ENCODE data around the gene SH3RF2.
"Not testable (repeated sequence)": the region's sequence is repeated elsewhere in the genome, so short reads cannot be mapped to it uniquely, and the experiment has no call there.

SH3RF2 gene

GRCh38 chr5:145989428-145989827, 53.0 kb downstream of the SH3RF2 start:
- no peak for TF ChIP-seq CTCF (conservative IDR thresholded peaks at IDR 0.05; ENCODE audit: low read depth)
- ChIA-PET POLR2A (ENCODE audit: low non-redundant PET) (no interaction called here), CTCF (no interaction called here)
- no peak overlapping the region for H3K27ac ChIP-seq
- no peak for DNase-seq (ENCODE audit: low spot score)

- no peak for TF ChIP-seq CTCF (conservative IDR thresholded peaks at IDR 0.05; ENCODE audit: low read depth)
- H3K27ac ChIP-seq: no peak overlapping the region
- CTCF ChIA-PET: no interaction called here
- DNase-seq (ENCODE audit: low spot score): no peak
- POLR2A ChIA-PET (ENCODE audit: low non-redundant PET): no interaction called here
These were observed 53.8 kb downstream of the SH3RF2 start for GRCh38 chr5:145990170-145990569.

- POLR2A ChIA-PET (ENCODE audit: low non-redundant PET): no interaction called here
- DNase-seq (ENCODE audit: low spot score): no peak
- no peak overlapping the region for H3K27ac ChIP-seq
- TF ChIP-seq CTCF (conservative IDR thresholded peaks at IDR 0.05; ENCODE audit: low read depth): no peak
- CTCF ChIA-PET: interaction anchor here (0.6 to 0.7 kb wide), 2 partner anchors 47 to 178 kb away, joined by 3 to 5 read pairs; no protein-coding TSS in a partner anchor
These were observed 54.7 kb downstream of the SH3RF2 start for GRCh38 chr5:145991044-145991575.

GRCh38 chr5:145993538-145993937, 57.2 kb downstream of the SH3RF2 start:
- not testable (repeated sequence) for H3K27ac ChIP-seq; DNase-seq (ENCODE audit: low spot score)
- CTCF ChIA-PET: interaction anchor here (0.5 kb wide), 1 partner anchor 13 kb away, joined by 3 read pairs; no protein-coding TSS in a partner anchor
- POLR2A ChIA-PET (ENCODE audit: low non-redundant PET): interaction anchor here (0.6 kb wide), 1 partner anchor 58 kb away, joined by 3 read pairs; no protein-coding TSS in a partner anchor

- POLR2A ChIA-PET (ENCODE audit: low non-redundant PET): no interaction called here
- TF ChIP-seq CTCF (conservative IDR thresholded peaks at IDR 0.05; ENCODE audit: low read depth): no peak
- H3K27ac ChIP-seq: no peak overlapping the region
- CTCF ChIA-PET: interaction anchor here (1.4 kb wide), 1 partner anchor 10 kb away, joined by 5 read pairs; no protein-coding TSS in a partner anchor
- DNase-seq (ENCODE audit: low spot score): no peak
These were observed 59.8 kb downstream of the SH3RF2 start for GRCh38 chr5:145996135-145996534.

GRCh38 chr5:145999208-145999607, 62.8 kb downstream of the SH3RF2 start:
- CTCF ChIA-PET: interaction anchor here (0.7 kb wide), 1 partner anchor 30 kb away, joined by 3 read pairs; no protein-coding TSS in a partner anchor
- no peak for TF ChIP-seq CTCF (conservative IDR thresholded peaks at IDR 0.05; ENCODE audit: low read depth)
- POLR2A ChIA-PET (ENCODE audit: low non-redundant PET): no interaction called here
- no peak overlapping the region for H3K27ac ChIP-seq
- DNase-seq (ENCODE audit: low spot score): no peak

GRCh38 chr5:146000072-146000471, 63.7 kb downstream of the SH3RF2 start:
- ChIA-PET CTCF (no interaction called here), POLR2A (ENCODE audit: low non-redundant PET) (no interaction called here)
- H3K27ac ChIP-seq: no peak overlapping the region
- DNase-seq (ENCODE audit: low spot score): no peak
- no peak for TF ChIP-seq CTCF (conservative IDR thresholded peaks at IDR 0.05; ENCODE audit: low read depth)

All from RWPE1 (cell line).